Measurements from ENCODE around the gene TBXA2R.

Gene TBXA2R

GRCh38 chr19:3550947-3551791 lies 55.5 kb downstream of the TBXA2R start:
- DNase-seq, result no peak

GRCh38 chr19:3549816-3550215 lies 56.9 kb downstream of the TBXA2R start:
- no peak for DNase-seq

GRCh38 chr19:3548606-3549005 lies 58.1 kb downstream of the TBXA2R start:
- DNase-seq, result peak; percentile 76

GRCh38 chr19:3547767-3548282 lies 58.9 kb downstream of the TBXA2R start:
- DNase-seq, result no peak

- DNase-seq, result no peak
These were observed 59.4 kb downstream of the TBXA2R start for GRCh38 chr19:3547301-3547731.

GRCh38 chr19:3546119-3546518 lies 60.6 kb downstream of the TBXA2R start:
- DNase-seq, result no peak

- DNase-seq, result no peak
These were observed 61.0 kb downstream of the TBXA2R start for GRCh38 chr19:3545669-3546034.

GRCh38 chr19:3544742-3545668 lies 61.7 kb downstream of the TBXA2R start:
- peak; percentile 80 for DNase-seq
